LNCAP (cell line): ENCODE data around the gene CD68.

Experiments
- TF ChIP-seq, protein P1 (sequence below): fragments of 450-650 bp; IDR thresholded peaks from 2 replicates; pipeline ENCODE4 v1.5.1; 2017; ENCODE audit warnings: mild to moderate bottlenecking

CD68 gene

DNA sequence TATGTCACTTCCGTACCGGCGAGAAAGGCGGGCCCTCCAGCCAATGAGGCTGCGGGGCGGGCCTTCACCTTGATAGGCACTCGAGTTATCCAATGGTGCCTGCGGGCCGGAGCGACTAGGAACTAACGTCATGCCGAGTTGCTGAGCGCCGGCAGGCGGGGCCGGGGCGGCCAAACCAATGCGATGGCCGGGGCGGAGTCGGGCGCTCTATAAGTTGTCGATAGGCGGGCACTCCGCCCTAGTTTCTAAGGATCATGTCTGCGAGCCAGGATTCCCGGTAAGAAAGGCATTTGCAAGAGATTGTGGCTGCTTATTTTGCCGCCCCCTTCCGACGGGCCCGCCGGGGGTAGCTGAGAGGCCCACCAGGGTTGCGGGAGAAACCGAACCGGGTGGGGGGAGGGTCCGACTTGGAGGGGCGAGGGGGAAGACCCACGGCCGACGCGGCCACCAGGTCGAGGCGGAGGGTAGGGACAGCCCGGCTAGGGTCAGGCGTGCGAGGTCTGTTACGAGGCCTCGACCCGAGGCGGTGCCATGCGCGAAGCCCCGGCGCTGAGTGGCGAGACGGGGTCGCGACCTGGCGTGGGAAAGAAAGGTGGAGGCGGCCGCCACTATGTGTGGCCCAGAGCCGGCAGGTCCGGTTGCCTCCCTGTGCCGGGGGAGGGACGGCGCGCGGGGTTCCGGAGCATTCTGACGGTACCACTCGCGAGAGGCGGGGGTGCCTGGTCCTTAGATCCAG is 6.7 kb upstream of the CD68 start:
- TF ChIP-seq, protein P1, sequence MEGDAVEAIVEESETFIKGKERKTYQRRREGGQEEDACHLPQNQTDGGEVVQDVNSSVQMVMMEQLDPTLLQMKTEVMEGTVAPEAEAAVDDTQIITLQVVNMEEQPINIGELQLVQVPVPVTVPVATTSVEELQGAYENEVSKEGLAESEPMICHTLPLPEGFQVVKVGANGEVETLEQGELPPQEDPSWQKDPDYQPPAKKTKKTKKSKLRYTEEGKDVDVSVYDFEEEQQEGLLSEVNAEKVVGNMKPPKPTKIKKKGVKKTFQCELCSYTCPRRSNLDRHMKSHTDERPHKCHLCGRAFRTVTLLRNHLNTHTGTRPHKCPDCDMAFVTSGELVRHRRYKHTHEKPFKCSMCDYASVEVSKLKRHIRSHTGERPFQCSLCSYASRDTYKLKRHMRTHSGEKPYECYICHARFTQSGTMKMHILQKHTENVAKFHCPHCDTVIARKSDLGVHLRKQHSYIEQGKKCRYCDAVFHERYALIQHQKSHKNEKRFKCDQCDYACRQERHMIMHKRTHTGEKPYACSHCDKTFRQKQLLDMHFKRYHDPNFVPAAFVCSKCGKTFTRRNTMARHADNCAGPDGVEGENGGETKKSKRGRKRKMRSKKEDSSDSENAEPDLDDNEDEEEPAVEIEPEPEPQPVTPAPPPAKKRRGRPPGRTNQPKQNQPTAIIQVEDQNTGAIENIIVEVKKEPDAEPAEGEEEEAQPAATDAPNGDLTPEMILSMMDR: no peak

DNA sequence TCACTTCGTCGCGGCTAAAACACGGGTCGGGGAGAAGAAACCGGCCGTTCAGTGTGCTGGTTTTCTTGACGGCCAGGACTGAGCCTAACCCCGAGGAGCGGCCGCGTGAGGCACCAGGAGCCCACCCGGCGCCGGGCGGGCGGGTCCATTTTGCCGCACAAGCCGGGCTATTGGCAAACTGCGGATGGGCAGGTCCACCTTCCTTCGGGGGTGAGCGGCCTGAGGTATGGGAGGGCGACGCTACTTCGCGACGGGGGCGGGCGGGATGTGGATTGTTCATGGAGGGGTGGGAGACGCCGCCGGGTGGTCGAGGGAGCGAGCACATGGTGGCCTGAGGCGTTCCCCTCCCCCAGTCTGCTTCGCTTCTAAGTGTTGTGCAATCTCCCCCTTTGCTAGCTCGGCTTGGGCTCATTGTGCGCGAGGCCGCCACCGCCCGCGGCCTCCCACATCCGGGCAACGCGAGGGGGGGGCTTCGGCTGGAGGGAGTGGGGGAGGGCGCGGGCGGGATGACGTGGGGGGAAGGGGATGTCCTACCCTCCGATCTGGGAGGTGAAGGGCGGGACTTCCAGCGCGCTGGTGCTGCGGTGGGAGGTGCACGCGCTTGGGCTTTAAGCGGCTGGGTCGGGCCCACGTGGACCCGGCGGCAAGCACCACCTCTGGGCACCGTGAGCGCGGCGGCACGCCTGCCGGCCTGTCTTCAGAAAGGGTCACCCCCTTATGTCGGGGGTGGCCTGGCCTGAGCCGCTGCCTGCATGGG is 5.9 kb upstream of the CD68 start:
- TF ChIP-seq, protein P1: no peak

GRCh38 chr17:7574176-7574953 is 5.1 kb upstream of the CD68 start:
- TF ChIP-seq, protein P1: no peak

DNA sequence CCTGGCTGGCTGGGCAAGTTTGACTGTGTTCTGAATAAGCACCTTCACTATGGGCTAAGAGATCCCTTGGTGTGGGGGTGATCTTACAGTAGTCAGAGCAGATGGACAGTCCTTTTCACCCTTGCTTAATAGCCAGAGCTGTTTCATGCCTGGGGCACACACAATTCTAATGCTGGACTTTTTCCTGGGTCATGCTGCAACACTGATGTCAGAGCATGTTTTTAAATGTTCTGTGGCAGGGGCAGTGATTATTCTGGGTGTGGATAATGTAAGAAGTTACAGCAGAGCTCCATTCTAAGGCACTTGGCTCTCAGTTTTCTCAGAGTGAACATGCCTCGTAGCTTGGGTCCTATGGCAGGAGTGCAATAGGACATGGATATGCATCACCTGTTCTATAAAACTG is 4.0 kb upstream of the CD68 start:
- TF ChIP-seq, protein P1: no peak

GRCh38 chr17:7575959-7576358 is 3.5 kb upstream of the CD68 start:
- TF ChIP-seq, protein P1: no peak

GRCh38 chr17:7576432-7576937 is 3.0 kb upstream of the CD68 start:
- TF ChIP-seq, protein P1: no peak
